Activated CD4-positive, alpha-beta T cell treated with anti-CD3 and anti-CD28 coated beads, Interleukin-2, Interleukin-6, amounts not matched to agents 100 ng/mL and 50 ng/mL, durations not matched to agents 16 hours and 8 hours (primary cell): ENCODE measurements around the gene RAD18.

Source experiments
- DNase-seq: peaks from one replicate; pipeline ENCODE4 v3.0.0-alpha.2; 2020

RAD18 gene

GRCh38 chr3:8856721-8857120 lies 106.6 kb downstream of the RAD18 start:
- DNase-seq, result no peak

DNA sequence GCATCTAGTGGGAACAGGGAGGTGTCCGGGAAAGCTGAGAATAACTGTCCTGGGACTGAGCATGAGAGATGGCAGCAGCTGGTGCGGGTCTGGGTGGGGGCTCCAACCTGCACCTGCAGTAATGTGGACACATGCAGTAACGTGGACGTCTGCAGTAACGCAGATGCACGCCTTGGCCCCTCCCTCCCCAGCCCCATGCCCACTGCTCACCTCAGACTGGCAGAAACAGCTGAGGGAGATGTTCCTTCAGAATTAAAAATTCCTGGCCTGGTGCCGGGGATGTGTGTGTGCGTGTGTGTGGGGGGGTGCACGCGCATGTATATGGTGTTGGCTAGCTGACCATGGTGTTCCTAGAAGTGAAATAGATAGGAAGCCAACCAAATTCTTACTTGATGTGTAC lies 107.2 kb downstream of the RAD18 start:
- DNase-seq, result no peak

DNA sequence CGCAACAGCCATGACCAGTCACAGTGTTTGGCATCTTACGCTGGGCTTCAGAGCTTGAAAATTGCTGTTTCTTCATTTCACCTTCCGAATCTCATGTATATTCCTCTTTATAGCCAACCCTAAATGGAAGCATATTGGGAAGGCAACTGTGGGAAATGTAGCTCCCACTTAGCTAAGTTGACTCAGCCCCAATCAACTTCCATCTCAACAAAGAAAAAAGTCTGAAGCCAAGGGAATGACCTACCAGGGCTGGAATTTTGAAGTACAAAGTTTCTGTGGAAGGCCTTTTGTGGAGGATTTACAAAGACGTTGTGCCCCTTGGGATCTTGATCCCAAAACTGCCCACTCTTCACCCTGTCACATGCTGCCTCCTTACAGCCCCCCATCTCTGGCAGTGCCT lies 108.6 kb downstream of the RAD18 start:
- DNase-seq, result no peak

DNA sequence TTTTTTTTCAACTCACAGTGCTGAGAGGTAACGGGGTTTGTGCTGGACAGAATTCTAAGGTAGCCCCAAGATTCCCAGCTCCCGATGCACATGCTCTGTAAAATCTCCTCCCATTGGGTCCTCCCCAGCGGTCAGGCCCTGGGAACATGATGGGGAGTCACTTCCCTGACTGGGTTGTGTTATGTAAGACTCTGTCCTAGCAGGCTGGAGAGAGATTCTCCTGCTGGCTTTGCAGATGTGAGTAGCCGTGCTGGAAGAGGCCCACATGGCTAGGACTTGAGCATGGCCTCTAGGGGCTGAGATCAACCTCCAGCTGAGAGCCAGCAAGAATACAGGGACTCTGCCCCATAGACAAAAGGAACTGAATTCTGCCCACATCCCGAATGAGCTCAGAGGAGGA lies 110.2 kb downstream of the RAD18 start:
- no peak for DNase-seq

GRCh38 chr3:8852511-8852910 lies 110.8 kb downstream of the RAD18 start:
- no peak for DNase-seq

DNA sequence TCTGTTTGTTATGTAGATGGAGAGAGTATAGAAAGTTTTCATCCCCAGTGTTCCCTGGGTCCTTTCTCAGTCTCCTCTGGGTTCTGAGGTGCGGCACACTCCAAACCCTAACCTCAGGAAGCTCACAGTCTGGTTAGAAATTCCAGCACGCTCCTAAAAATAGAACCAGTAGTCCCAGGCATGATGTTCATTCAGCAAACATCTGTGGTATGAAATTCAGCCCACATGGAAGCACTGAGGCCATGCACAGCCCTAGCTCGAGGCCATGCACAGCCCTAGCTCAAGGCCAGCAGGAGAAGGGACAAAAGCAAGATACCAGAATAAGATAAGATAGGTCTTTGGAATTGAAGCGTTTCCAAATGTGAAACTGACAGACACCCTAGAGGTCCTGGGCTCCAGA lies 111.6 kb downstream of the RAD18 start:
- no peak for DNase-seq

DNA sequence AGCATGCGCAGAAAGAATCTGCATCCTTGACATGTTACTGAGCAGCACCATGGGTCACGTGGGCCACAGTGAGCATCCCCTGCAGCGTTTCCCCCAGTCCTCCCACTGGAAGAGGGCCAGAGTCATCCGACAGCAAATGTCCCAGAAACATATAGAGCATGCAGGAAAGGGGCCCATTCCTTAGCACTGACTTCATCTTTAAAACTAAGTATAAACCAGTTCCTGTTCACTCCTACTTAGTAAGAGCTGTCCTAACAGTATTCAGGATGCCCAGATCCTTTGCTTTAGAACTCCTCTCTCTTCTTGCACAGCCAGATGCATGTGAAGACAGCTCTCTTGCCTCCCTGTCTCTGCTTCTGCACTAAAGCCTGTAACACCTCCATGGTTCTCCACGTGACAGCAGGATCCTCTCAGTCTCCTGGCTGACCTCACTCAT lies 114.6 kb downstream of the RAD18 start:
- no peak for DNase-seq

DNA sequence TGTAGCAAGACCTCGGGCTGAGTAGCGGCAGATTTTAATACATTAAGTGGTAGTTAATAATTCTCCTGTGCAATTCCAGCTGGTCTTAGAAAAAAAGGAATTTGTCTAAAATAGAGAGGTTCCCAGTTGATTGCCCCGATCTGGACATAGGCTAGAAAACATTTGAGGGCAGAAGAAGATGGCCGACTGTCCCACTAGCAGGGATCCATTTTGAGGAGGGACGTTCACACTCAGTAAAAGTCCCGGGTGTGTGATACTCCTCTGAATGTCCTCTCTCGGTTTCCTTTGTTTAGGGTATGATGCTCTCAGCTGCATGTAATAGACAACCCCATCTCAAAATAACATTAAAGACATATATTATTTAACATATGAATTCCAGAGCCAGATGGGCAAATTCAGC lies 116.0 kb downstream of the RAD18 start:
- DNase-seq, result no peak

GRCh38 chr3:8846176-8846575 lies 117.1 kb downstream of the RAD18 start:
- no peak for DNase-seq

- no peak for DNase-seq
Measured at GRCh38 chr3:8845641-8846040, 117.6 kb downstream of the RAD18 start.

- no peak for DNase-seq
Measured at GRCh38 chr3:8843347-8843746, 119.9 kb downstream of the RAD18 start.

GRCh38 chr3:8842293-8842692 lies 121.0 kb downstream of the RAD18 start:
- DNase-seq, result no peak

DNA sequence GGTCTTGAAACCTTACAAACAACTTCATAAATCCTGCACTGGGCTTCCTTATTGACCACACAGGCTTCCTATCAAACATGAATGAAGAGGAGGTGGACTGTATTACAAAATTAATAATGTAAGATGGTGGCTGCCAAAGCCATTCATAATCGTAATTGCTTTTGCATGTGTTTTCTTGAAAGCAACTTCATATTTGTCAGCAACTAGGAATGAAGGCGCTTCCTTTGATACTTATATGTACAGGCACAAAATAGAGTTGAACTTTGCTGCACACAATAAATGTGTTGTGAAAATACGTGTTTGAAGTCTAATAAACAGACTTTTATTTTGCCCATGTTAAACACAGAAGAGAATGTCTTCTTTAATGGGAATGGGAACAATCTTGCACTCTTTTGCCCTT lies 121.8 kb downstream of the RAD18 start:
- no peak for DNase-seq

- no peak for DNase-seq
Measured at GRCh38 chr3:8840556-8840955, 122.7 kb downstream of the RAD18 start.

GRCh38 chr3:8839607-8840325 lies 123.5 kb downstream of the RAD18 start:
- no peak for DNase-seq

- DNase-seq, result no peak
Measured at GRCh38 chr3:8838765-8839423, 124.4 kb downstream of the RAD18 start.

DNA sequence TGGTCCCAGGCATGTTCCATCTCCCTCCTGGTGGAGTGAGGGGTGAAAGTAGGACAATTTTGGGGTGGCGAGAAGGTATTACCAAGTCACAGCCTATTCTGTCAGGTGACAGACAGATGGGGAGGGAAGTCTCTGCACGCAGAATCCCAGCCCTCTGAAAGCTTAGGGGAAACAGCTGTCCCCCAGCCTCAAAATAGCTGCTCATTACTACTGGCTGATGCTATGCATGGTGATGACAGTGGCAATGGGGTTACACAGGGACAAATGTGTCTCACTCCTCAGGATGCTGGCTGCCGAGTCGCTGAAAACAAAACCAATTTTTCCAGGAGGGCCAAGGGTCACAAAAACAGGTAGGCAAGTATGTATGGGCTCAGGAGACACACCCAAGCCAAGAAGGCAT lies 125.0 kb downstream of the RAD18 start:
- no peak for DNase-seq

DNA sequence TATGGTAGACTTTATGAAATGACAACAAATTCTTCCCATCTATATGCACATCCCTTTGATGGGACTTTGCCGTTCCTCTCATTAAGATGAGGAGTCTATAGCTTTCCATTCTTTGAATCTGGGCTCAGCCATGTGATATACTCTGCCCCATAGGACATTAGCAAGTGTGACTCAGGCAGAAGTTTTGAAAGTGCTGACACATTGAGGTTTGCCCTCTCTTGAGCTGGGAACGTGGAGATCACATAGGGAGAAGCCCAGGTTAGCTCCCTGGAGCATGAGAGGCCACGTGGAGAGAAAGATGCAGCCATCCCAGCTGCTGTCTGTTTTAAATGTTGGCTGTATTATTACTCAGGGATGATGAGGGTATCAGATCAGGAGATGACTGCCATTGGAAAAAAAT lies 126.1 kb downstream of the RAD18 start:
- DNase-seq, result no peak

DNA sequence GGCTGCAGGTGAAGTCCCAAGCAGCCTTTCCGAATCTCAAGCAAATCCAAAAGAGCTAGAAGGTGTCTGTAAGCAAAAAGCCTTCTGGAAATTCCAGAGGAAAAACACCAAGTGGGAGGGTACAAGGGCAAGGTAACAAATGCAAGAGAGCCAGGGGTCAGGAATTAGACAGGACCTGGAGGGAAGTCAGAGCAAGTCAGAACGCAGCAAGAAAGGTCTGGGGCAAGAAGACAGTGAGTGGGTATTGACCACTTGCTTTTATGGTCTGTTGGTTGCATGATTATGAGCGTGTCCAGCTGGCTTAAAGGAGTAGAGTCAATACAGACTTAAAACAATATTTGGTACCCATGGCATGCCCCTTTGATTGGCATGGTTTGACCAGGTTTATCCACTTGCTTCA lies 127.2 kb downstream of the RAD18 start:
- DNase-seq, result no peak

DNA sequence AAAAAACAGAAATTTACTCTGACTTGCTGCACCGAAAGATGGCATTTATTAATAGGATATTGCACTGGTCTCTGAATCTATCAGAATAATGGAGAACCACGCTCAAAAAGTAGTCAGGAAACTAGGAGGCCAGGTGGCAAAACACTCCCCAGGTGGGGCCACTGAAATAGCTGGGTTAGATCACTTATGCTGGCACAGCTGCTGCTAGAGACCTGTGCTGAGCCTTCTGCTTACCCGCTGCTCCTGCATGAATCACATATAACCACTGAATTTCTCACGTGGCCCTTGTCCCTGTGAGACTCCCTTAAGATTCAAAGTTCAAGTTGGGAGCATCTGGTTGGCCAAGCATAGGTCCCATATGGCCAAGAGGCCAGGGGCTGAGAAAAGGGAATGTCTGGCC lies 127.9 kb downstream of the RAD18 start:
- no peak for DNase-seq

GRCh38 chr3:8834974-8835373 lies 128.3 kb downstream of the RAD18 start:
- DNase-seq, result no peak

GRCh38 chr3:8827641-8828040 lies 135.6 kb downstream of the RAD18 start:
- no peak for DNase-seq
